GM21423 (cell line): ENCODE measurements around the gene GPR55.

ENCODE experiments used
- ATAC-seq: cut with Tn5 transposase; IDR thresholded peaks from one replicate; pipeline ENCODE4 v1.9.1; 2021; ENCODE audit warnings: mild to moderate bottlenecking, moderate library complexity; ENCODE audit not compliant: unreplicated experiment

GPR55 gene

DNA sequence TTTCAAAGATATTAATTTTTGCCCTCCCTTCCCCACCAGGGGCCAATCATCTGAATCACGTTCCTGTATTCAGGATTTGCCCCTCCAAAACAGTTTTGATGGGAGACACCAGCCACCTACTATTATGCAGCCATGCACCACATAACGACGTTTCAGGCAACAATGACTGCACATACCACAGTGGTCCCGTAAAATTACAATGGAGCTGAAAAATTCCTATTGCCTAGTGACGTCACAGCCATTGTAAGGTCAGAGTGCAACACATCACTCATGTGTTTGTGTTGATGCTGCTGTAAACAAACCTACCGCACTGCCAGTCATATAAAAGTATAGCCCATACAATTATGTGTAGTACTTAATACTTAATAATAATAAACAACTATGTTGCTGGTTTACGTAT, 37.7 kb downstream of the GPR55 start:
- no peak for ATAC-seq

DNA sequence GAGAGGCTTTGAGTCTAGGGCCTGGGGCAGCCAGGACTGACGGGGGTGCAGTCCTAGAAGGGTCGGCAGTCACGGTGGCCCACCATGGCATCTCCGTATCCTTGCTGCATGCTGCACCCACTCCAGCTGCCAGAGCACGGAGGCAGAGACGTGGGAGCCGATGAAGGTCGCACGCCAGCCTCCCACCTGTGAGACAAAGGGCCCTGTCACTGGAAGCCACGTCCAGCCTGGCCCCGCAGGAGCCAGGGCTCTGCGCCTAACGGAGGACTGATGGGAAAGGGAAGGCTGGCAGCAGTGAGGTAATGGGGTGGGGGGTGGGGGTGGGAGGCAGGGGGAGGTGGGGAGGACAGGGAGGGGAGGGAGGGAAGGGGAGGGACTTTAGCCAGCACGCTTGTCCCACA, 38.4 kb downstream of the GPR55 start:
- no peak for ATAC-seq

DNA sequence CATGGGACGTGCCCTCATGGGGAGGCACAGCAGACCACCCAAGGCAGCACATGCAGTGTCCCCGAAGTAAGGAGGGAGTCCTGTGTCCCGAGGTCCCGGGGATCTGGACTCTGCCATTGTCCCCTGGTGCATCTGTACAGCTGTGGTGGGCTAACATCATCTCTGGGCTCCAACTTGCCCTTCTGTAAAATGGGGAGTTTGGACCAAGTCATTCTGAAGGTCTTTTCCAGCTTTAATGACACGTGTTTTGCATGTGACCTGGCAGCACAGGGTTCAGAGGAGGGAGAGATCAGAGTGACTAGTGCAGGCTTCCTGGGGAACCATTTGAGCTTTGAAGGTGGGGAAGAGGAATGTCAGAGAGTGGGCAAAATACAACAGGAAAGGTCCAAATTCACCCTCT, 38.8 kb downstream of the GPR55 start:
- ATAC-seq = no peak

DNA sequence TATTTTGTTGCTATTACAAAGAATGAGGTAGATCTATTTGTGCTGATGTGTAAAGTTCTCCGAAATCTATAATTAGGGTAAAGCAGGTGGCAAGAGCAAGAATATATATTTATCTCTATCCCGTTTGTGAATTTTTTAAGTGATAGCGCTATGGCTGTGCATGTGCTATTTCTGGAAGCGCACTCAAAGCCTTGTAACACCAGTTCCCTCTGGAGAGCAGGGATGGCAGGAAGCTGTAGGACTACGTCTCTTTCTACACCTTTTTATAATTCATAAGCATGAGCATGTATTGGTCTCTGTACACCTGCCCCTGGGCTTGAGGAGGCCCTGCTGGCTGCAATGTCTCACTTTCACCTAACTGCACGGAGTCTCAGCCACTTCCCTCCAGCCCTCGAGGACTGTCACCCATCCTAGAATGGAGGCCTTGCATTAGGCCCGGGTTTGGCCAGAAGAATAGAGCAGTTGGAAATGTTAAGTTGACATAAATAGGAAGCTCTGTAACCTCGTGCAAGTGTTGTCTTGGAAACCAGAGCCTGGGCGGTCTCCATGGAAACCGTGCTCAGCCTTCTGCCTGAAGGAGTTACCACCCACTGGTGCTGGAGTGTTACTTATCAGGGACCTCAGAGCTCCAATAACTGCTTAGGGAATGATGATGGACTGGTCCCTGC, 39.4 kb downstream of the GPR55 start:
- ATAC-seq = no peak

DNA sequence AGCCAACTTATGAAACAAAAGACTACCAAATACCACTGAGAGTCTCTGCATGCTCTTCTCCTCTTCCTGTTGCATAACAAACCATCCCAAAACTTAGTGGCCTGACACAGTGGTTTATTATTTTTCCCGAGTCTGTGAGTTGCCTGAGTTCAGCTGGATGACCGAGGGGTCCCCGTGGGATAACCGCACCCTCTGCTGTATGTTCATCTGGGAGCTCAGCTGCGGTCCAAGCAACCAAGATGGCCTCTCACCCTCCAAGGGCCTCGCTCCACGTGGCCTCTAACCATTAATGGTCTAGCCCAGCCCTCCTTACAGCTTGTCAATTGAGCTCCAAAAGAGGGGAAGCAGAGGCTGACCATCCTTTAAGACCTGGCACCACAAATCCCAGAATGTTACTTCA, 43.2 kb downstream of the GPR55 start:
- no peak for ATAC-seq

DNA sequence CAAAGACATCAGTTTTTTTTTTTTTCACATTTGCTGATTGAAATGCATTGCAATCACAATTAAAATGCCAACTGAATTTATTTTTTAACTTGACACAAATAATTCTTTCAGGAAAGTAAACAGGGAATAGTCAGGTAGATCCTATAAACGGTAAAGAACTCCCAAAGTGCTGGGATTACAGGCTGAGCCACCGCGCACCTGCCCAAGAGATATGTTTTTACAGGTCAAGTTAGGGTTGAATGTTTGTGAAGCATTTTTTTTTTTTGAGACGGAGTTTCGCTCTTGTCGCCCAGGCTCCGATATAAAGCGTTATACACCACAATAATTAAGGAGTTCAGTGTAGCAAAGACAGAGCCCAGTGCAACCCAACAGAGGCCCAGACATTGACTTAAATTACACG, 45.2 kb downstream of the GPR55 start:
- no peak for ATAC-seq

DNA sequence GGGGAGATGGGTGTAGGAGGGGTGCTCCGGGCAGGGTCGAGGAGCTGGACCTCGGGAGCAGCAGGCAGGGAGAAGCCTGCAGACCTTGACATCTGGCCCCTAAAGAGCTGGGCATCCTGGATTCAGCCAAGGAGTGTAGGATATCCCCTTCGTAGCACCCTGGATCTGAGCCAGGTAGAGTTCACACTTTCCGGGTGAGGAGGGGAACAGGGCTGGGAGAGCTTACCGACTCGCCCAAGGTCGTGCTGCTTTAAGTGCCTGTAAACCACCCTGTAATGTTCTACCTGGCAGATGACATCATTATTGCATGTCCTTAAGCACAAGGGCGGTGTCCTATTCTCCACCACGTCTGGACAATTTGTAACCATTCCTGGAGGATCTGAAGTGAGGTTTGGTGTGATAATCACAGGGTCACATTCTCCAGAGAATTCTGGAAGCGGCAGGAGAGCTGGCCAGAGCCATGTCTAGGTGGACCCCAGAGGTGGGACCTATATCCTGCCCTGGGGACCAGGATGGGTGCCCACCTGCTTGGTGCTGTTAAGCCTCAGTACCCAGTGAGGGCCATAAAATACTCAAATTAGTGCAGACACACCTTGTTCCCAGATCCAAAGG, 45.7 kb downstream of the GPR55 start:
- ATAC-seq = no peak

DNA sequence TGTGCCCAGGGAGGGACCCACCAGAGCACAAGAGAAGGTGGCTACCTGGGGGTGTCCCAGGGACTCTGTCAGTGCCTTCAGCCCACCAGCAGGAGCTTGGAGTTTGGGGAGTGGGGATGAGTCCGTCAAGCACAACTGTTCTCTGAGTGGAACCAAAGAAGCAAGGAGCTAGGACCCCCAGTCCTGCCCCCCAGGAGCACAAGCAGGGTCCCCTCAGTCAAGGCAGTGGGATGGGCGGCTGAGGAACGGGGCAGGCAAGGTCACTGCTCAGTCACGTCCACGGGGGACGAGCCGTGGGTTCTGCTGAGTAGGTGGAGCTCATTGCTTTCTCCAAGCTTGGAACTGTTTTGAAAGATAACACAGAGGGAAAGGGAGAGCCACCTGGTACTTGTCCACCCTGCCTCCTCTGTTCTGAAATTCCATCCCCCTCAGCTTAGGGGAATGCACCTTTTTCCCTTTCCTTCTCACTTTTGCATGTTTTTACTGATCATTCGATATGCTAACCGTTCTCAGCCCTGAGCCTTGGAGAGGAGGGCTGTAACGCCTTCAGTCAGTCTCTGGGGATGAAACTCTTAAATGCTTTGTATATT, 46.3 kb downstream of the GPR55 start:
- no peak for ATAC-seq

DNA sequence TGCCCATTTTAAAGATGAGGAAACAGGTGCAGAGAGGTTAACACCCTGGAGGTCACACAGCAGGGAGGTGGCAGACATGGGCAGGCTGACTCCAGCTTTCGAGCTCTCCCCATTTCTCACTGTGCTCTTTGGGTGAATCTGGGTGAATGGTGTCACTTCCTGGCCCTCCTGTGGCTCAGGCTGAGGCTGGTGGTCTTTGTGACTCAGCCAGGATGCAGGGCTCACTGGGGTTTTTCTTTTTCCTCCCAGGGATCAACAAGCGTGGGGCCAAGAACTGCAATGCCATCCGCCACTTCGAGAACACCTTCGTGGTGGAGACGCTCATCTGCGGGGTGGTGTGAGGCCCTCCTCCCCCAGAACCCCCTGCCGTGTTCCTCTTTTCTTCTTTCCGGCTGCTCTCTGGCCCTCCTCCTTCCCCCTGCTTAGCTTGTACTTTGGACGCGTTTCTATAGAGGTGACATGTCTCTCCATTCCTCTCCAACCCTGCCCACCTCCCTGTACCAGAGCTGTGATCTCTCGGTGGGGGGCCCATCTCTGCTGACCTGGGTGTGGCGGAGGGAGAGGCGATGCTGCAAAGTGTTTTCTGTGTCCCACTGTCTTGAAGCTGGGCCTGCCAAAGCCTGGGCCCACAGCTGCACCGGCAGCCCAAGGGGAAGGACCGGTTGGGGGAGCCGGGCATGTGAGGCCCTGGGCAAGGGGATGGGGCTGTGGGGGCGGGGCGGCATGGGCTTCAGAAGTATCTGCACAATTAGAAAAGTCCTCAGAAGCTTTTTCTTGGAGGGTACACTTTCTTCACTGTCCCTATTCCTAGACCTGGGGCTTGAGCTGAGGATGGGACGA, 47.1 kb downstream of the GPR55 start:
- ATAC-seq = no peak

DNA sequence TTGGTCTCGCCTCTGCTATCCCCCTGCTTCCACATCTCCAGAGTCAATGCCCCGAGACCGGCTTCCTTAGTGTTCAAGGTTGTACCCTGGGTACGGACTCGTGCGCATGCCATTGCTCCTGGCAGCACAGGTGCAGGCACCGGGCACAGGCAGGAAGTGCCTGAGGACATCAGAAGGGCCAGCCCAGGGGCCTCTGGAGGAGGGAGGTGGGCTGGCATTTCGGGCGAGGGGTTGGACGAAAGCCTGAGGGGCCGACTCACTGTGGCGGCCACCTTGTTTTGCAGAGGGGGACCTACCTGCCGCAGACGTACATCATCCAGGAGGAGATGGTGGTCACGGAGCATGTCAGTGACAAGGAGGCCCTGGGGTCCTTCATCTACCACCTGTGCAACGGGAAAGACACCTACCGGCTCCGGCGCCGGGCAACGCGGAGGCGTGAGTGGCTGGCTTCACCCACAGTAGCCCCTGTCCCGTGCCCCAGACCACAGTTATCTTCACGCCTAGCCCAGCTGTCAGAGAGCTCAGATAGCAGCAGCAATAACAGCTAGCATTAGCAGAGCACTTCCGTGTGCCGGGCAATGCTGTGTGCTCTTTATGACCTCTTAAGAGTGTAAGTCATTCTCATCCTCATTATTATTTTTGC, 47.8 kb downstream of the GPR55 start:
- no peak for ATAC-seq

DNA sequence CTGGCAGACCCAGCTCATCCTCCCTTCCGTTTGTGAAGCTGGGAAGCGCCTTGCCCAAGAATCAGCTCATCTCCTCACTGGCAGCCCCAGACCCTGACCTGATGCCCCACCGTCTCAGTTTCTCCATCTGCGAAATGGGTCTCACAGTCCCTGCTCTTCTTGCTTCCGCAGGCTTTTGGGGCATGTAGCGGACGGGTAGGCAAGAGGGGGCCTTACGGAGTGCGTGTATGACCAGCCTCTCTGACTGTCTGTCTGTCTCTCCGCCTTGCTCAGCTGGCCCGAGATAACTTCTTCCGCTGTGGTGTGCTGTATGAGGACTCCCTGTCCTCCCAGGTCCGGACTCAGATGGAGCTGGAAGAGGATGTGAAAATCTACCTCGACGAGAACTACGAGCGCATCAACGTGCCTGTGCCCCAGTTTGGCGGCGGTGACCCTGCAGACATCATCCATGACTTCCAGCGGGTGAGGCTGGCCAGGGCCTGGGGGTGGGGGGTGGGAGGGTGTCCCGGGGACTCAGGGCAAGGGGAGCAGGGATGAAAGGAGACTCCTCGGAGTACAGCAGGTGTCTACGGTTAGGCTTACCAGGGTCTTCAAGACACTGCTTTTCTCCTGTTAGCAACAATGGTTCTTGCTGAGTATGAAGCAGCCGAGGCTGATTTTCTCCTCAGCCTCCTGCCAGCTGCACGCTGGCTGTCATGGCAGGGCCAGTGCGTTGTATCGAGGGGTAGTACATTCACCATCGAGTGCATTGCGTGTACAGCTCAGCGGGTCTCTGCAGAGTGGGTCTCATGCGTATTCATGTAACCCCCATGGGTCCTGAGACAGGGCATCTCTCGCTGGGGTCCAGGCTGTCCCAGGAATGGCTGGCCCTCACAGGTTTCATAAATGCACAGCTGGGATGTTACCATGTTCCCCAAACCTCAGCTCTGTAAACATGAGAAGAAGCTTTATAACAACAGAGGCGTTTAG, 49.4 kb downstream of the GPR55 start:
- ATAC-seq = no peak

DNA sequence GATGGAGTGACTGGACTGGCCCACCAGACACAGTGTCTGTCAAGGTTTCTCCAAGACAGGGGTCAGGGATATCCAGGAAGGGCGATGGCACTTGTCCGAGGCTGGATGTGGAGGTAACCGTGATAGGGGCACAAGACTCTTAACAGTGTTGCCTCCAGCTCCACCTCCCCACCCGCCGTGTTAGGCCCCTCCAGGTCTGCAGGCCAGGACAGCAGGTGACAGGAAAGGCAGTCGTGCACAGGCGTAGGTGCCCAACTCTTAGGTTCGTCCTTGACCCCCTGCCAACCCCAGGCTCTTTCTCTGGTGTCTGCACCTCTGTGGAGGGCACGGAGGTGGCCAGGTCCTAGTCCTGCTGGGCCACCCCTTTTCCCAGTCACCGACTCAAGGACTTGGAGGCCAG, 50.2 kb downstream of the GPR55 start:
- no peak for ATAC-seq

DNA sequence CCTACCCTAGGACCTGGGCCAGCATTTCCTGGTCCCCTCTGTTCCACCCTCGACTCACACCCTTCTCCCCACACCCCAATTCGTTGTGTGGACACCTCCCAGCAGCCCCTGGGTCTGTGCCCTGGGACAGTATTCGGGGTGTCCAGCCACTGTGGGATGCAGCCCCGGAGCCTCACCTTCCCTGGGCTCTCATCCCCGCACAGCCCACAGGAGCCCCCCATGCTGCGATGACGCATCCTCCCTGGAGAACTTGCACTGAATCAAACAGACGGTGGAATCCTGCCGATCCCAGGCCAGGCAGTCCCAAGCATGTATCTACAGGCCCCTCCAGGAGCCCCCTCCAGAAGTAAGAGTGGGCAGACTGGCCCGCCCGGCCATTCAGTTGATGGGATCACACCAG, 50.6 kb downstream of the GPR55 start:
- no peak for ATAC-seq

DNA sequence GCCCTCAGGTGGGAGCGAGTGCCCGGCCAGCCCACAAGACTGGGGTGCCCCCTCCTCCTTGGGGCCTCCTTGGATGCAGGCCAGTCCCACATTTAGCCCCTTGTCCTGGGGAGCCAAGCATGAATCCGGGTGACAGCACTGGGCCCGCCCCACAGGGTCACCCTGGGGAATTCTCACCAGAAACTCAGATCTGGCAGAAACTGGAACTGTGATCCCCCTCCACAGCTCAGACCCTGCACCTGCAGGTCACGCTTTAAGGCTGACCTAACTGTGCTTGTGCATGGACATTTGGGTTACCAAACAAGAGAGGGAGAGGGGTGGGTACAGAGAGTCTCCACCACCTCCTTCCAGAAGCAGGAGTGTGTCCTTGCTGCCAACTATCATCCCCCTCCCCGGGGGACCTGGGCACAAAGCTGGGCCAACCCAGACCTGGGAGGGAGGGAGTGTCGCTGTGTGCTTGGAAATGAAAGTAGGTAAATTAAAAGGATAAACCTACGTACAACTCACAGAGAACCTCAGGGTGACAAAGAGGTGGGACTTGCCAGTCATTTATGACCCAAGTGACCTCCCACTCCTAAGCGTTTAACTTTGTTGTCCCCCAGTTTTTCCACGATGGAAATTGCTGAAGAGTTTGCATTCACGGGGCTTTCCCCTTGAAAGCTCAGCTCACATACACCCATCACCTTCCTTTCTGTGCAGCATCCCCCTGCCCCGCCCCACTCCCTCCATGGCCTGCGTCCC, 51.2 kb downstream of the GPR55 start:
- peak; percentile 62 for ATAC-seq

DNA sequence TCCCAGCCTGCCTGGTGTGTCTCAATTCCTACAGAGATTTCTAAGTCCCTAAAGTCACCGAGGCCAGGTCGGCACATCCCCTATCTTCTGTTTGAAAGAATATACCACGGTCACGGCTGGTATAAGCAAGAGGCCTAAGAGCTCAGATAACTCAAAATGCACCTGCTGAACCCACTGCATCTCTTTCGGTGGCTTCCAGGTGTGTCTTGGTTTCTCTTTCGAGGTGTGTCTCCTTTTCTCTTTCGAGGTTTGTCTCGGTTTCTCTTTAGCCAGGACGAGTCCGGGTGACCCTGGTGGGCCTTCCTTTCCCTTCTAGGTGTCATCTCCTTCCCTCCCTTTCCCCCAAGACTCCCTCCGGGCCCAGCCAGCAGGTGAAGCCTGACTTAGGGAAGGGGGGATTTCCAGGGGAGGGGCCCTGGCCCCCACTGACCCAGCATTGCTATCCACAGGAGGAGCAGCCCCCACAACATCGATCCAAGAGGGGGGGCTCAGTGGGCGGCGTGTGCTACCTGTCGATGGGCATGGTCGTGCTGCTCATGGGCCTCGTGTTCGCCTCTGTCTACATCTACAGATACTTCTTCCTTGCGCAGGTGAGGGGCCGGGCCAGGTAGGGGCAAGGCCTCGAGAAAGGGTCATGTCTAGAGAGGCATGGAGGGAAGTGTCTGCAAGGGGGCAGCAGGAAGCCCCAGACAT, 51.9 kb downstream of the GPR55 start:
- peak; percentile 66 for ATAC-seq

DNA sequence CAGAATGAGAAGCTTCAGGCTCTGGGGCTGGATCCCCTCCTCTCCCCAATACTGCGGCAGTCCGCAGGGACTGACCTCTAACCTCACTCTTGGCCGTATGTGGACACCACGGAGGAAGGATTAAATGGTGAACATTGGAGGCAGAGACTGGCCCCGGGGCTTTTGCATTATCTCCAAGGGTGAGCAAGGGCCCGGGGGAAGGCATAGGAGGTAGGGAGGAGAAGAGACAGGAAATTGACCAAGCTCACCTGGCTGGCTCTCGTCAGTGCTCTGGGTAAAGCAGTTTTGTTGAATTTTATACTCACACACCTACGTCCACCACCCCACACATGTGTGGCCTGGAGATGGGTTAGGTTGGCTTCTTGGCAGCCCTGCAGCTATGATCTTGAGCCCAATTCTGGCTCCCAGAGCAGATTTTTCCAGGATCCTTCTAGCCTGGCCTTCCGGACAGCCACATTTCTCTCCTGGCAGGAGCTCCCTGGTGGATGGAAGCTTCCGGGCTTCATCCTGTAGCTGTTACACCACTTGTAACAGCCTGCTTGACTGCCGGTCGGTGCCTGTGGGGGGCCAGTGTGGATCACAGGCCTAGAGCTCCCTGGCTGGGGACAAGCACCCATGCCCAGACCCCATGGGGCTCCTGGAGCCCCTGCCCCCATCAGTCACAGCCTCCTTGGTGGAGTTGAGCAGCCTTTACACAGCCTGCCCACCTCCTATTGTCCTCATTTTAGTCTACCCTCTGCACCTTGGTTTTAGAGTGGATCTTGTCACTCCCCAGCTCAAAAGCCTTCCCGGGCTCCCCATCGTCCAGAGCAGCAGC, 52.7 kb downstream of the GPR55 start:
- ATAC-seq = no peak

DNA sequence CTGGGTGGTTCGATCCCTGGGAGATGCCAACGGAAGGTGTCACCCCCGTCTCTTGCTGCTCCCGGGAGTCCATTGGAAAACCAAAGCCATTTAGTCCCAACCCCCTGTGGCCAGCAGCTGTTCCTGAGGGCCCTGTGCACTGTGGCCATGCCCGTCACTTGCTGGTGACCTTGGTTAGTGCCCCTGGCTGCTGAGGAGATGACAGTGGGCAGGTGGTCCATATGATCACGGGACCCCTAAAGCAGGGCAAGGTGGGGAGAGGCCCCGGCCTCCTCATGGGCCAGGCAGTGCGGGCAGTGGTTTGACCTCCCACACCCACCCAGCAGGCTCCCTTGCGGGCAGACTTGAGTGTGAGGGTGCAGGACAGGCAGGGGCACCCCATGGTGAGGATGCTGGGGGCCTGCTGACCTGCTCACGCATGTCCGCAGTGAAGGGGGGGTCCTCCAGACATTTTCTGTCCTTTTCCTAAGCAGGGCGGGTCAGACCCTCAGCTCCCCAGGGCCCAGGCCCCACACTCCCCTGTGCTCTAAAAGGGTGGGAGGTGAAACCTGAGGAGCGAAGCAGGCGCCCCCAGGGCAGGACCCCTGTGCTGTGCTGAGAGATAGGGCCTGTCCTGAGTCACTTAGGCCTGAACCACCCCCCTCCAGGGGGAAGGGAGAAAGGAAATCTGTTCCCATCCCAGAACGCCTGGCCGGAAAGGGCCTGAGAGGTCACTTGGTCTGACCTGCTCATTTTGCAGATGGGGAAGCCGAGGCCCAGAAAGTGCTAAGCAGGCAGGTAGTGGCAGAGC, 53.5 kb downstream of the GPR55 start:
- ATAC-seq = no peak
